ENCODE results near the gene SOX15. TPM values are rescaled to one million over a fixed set of nuclear protein-coding genes. Genes with fewer than 3 reads are reported as not detected.

Gene SOX15
- total RNA-seq, 1 donor from 2014 or later = 3.4 TPM

- H3K4me3 ChIP-seq (ENCODE audit: low read depth, low read length) = peak overlapping the region; percentile 54
- TF ChIP-seq CTCF (IDR thresholded peaks at IDR 0.05; ENCODE audit: insufficient read depth, low read length, poor library complexity, severe bottlenecking) = no peak
- no peaks in the 10 kb centered on the region for H3K27me3 ChIP-seq (ENCODE audit: control insufficient read depth, insufficient read depth, low read length)
- no peaks in the 10 kb centered on the region for H3K36me3 ChIP-seq (ENCODE audit: control insufficient read depth, insufficient read depth, low read length)
- DNase-seq (ENCODE audit: low read depth) = no peak
Observed at GRCh38 chr17:7549401-7550055, 40.4 kb downstream of the SOX15 start.

- no peaks in the 10 kb centered on the region for H3K27me3 ChIP-seq (ENCODE audit: control insufficient read depth, insufficient read depth, low read length)
- peak within 1 kb of the TSS; percentile 54 for H3K4me3 ChIP-seq (ENCODE audit: low read depth, low read length)
- H3K36me3 ChIP-seq (ENCODE audit: control insufficient read depth, insufficient read depth, low read length) = no peaks in the 10 kb centered on the region
- no peak for TF ChIP-seq CTCF (IDR thresholded peaks at IDR 0.05; ENCODE audit: insufficient read depth, low read length, poor library complexity, severe bottlenecking)
- no peak for DNase-seq (ENCODE audit: low read depth)
Observed at GRCh38 chr17:7548585-7549400, 41.1 kb downstream of the SOX15 start, which contains the start of gene TNFSF12. TSS of gene TNFSF12 (plus strand) at chr17:7549058. CDS start at chr17:7549154, 96 bp downstream.

GRCh38 chr17:7544911-7545310 is 45.0 kb downstream of the SOX15 start:
- no peaks in the 10 kb centered on the region for H3K27me3 ChIP-seq (ENCODE audit: control insufficient read depth, insufficient read depth, low read length)
- H3K4me3 ChIP-seq (ENCODE audit: low read depth, low read length) = no peak overlapping the region
- H3K36me3 ChIP-seq (ENCODE audit: control insufficient read depth, insufficient read depth, low read length) = no peaks in the 10 kb centered on the region
- DNase-seq (ENCODE audit: low read depth) = no peak
- no peak for TF ChIP-seq CTCF (IDR thresholded peaks at IDR 0.05; ENCODE audit: insufficient read depth, low read length, poor library complexity, severe bottlenecking)

GRCh38 chr17:7541074-7541621 is 48.7 kb downstream of the SOX15 start:
- TF ChIP-seq CTCF (IDR thresholded peaks at IDR 0.05; ENCODE audit: insufficient read depth, low read length, poor library complexity, severe bottlenecking) = no peak
- no peaks in the 10 kb centered on the region for H3K36me3 ChIP-seq (ENCODE audit: control insufficient read depth, insufficient read depth, low read length)
- H3K27me3 ChIP-seq (ENCODE audit: control insufficient read depth, insufficient read depth, low read length) = no peaks in the 10 kb centered on the region
- H3K4me3 ChIP-seq (ENCODE audit: low read depth, low read length) = no peak overlapping the region
- DNase-seq (ENCODE audit: low read depth) = no peak

GRCh38 chr17:7538891-7539545 is 50.9 kb downstream of the SOX15 start:
- no peak overlapping the region for H3K4me3 ChIP-seq (ENCODE audit: low read depth, low read length)
- no peak for TF ChIP-seq CTCF (IDR thresholded peaks at IDR 0.05; ENCODE audit: insufficient read depth, low read length, poor library complexity, severe bottlenecking)
- no peaks in the 10 kb centered on the region for H3K27me3 ChIP-seq (ENCODE audit: control insufficient read depth, insufficient read depth, low read length)
- H3K36me3 ChIP-seq (ENCODE audit: control insufficient read depth, insufficient read depth, low read length) = no peaks in the 10 kb centered on the region
- no peak for DNase-seq (ENCODE audit: low read depth)

Other genes with a start within 250 kb of the SOX15 start
- 14.9 and 15.5 TPM in 2 replicates for gene KCTD11, start 237.9 kb downstream of the SOX15 start, total RNA-seq
- gene TMEM95, start 234.9 kb downstream of the SOX15 start, total RNA-seq = not detected in 2 replicates
- gene TNK1, start 209.0 kb downstream of the SOX15 start, total RNA-seq = 4.0 and 13.3 TPM in 2 replicates
- gene PLSCR3, start 195.6 kb downstream of the SOX15 start, total RNA-seq = 61.8 and 74.7 TPM in 2 replicates
- 66.9 and 77.1 TPM in 2 replicates for gene TMEM256, start 186.0 kb downstream of the SOX15 start, total RNA-seq
- gene NLGN2, start 182.2 kb downstream of the SOX15 start, total RNA-seq = 8.3 and 8.4 TPM in 2 replicates
- gene SPEM1, start 169.8 kb downstream of the SOX15 start, total RNA-seq = not detected in 2 replicates
- not detected in 2 replicates for gene SPEM2, start 164.5 kb downstream of the SOX15 start, total RNA-seq
- not detected in 2 replicates for gene SPEM3, start 161.2 kb downstream of the SOX15 start, total RNA-seq
- gene TMEM102, start 154.7 kb downstream of the SOX15 start, total RNA-seq = 31.7 and 34.9 TPM in 2 replicates
- 1.5 and 1.8 TPM in 2 replicates for gene FGF11, start 150.6 kb downstream of the SOX15 start, total RNA-seq
- 19.0 and 21.6 TPM in 2 replicates for gene CHRNB1, start 145.0 kb downstream of the SOX15 start, total RNA-seq
- 26.3 and 28.3 TPM in 2 replicates for gene ZBTB4, start 110.5 kb downstream of the SOX15 start, total RNA-seq
- gene SLC35G6, start 108.6 kb downstream of the SOX15 start, total RNA-seq = not detected in 2 replicates
- gene POLR2A, start 105.7 kb downstream of the SOX15 start, total RNA-seq = 56.9 and 57.8 TPM in 2 replicates
- 9.0 and 9.4 TPM in 2 replicates for gene TNFSF12, start 41.0 kb downstream of the SOX15 start, total RNA-seq
- 13.5 and 14.3 TPM in 2 replicates for gene TNFSF13, start 31.3 kb downstream of the SOX15 start, total RNA-seq
- 107 and 109 TPM in 2 replicates for gene SENP3, start 28.2 kb downstream of the SOX15 start, total RNA-seq
- gene CD68, start 10.5 kb downstream of the SOX15 start, total RNA-seq = 7.4 and 8.7 TPM in 2 replicates
- 161 and 187 TPM in 2 replicates for gene MPDU1, start 6.2 kb downstream of the SOX15 start, total RNA-seq
- 43.0 and 45.7 TPM in 2 replicates for gene FXR2, start 24.8 kb upstream of the SOX15 start, total RNA-seq
- 61.6 and 76.0 TPM in 2 replicates for gene SAT2, start 37.7 kb upstream of the SOX15 start, total RNA-seq
- 0.79 TPM in 1 of 2 replicates, not detected in the other for gene SHBG, start 40.0 kb upstream of the SOX15 start, total RNA-seq
- not detected in 2 replicates for gene ATP1B2, start 60.8 kb upstream of the SOX15 start, total RNA-seq
- gene TP53, start 97.4 kb upstream of the SOX15 start, total RNA-seq = 154 and 168 TPM in 2 replicates
- gene WRAP53, start 98.4 kb upstream of the SOX15 start, total RNA-seq = 13.3 and 14.9 TPM in 2 replicates
- 4.7 and 5.5 TPM in 2 replicates for gene EFNB3, start 115.1 kb upstream of the SOX15 start, total RNA-seq
- 0.04 TPM in 1 of 2 replicates, not detected in the other for gene DNAH2, start 127.7 kb upstream of the SOX15 start, total RNA-seq
- gene KDM6B, start 244.1 kb upstream of the SOX15 start, total RNA-seq = 15.6 and 20.4 TPM in 2 replicates